HEK293T (cell line): ENCODE measurements around the gene SPAG16.

Experiments used
- BHLHE40 ChIP-seq: fragments of 450-650 bp; IDR thresholded peaks from 2 replicates; pipeline ENCODE4 v1.6.1; 2016; ENCODE audit warnings: mild to moderate bottlenecking, moderate library complexity, borderline replicate concordance
- NFRKB ChIP-seq: fragments of 450-650 bp; IDR thresholded peaks from 2 replicates; pipeline ENCODE4 v1.6.1; 2016; ENCODE audit warnings: mild to moderate bottlenecking, moderate library complexity
- SP1 ChIP-seq: fragments of 450-650 bp; IDR thresholded peaks from 2 replicates; pipeline ENCODE4 v1.6.1; 2017

GRCh38 chr2:214169281-214169680, 885.0 kb downstream of the SPAG16 start:
- TF ChIP-seq NFRKB (no peak), BHLHE40 (no peak), SP1 (no peak)
